DMS79 treated with DMSO at 0.1 percent for 48 hours (cell line): Measurements from ENCODE around the gene ZNF33A.
"Not testable (repeated sequence)": the region's sequence is repeated elsewhere in the genome, so short reads cannot be mapped to it uniquely, and the experiment has no call there.

ENCODE experiments used
- DNase-seq: peaks from one replicate; lab custom pipeline; 2025; lab: John Stamatoyannopoulos, UW

ZNF33A gene

GRCh38 chr10:38010119-38010903 is at the start of gene ZNF33A:
Gene ZNF33A, plus strand, starts transcription at chr10:38010675. Its CDS starts 1,667 bp downstream, at chr10:38012342.
- peak; percentile 74 for DNase-seq

GRCh38 chr10:37965006-37965405 is 45.5 kb upstream of the ZNF33A start:
- DNase-seq, result no peak

- DNase-seq, result no peak
Observed at GRCh38 chr10:37972396-37972795, 38.1 kb upstream of the ZNF33A start.

GRCh38 chr10:37975401-37975991 is 35.0 kb upstream of the ZNF33A start:
- DNase-seq, result peak; percentile 46

GRCh38 chr10:37976091-37976879 is 34.2 kb upstream of the ZNF33A start, which contains the start of gene ZNF25:
Gene ZNF25, minus strand, starts transcription at chr10:37976647. Its CDS starts 4,925 bp downstream, at chr10:37971722.
- peak; percentile 87 for DNase-seq

- DNase-seq, result no peak
Observed at GRCh38 chr10:37976880-37977203, 33.6 kb upstream of the ZNF33A start.

GRCh38 chr10:37991655-37992054 is 18.8 kb upstream of the ZNF33A start:
- DNase-seq, result no peak

- no peak for DNase-seq
Observed at GRCh38 chr10:37992083-37992482, 18.4 kb upstream of the ZNF33A start.

GRCh38 chr10:37998920-37999319 is 11.6 kb upstream of the ZNF33A start:
- DNase-seq, result not testable (repeated sequence)

- not testable (repeated sequence) for DNase-seq
Observed at GRCh38 chr10:38000474-38000873, 10.0 kb upstream of the ZNF33A start.

GRCh38 chr10:38003026-38003425 is 7.4 kb upstream of the ZNF33A start:
- DNase-seq, result no peak

GRCh38 chr10:38003588-38003987 is 6.9 kb upstream of the ZNF33A start:
- DNase-seq, result no peak

- DNase-seq, result no peak
Observed at GRCh38 chr10:38007551-38007950, 2.9 kb upstream of the ZNF33A start.

- DNase-seq, result no peak
Observed at GRCh38 chr10:38007991-38008390, 2.5 kb upstream of the ZNF33A start.

GRCh38 chr10:38016354-38016753 is 5.9 kb downstream of the ZNF33A start:
- DNase-seq, result no peak

GRCh38 chr10:38019124-38019523 is 8.6 kb downstream of the ZNF33A start:
- DNase-seq, result not testable (repeated sequence)

GRCh38 chr10:38025283-38025682 is 14.8 kb downstream of the ZNF33A start:
- DNase-seq, result no peak

- DNase-seq, result no peak
Observed at GRCh38 chr10:38027986-38028385, 17.5 kb downstream of the ZNF33A start.

GRCh38 chr10:38032886-38033285 is 22.4 kb downstream of the ZNF33A start:
- DNase-seq, result no peak

- DNase-seq, result no peak
Observed at GRCh38 chr10:38038107-38038931, 27.8 kb downstream of the ZNF33A start.

GRCh38 chr10:38038932-38039245 is 28.4 kb downstream of the ZNF33A start:
- no peak for DNase-seq

- DNase-seq, result no peak
Observed at GRCh38 chr10:38043516-38043915, 33.0 kb downstream of the ZNF33A start.
